HG02943 (cell line): ENCODE data around the gene KLHL42.
A peak's percentile ranks its signal among the peaks of the same experiment; 100 is the strongest.
"Not testable (repeated sequence)": the region's sequence is repeated elsewhere in the genome, so short reads cannot be mapped to it uniquely, and the experiment has no call there.

Experiments
- ATAC-seq: cut with Tn5 transposase; IDR thresholded peaks from one replicate; pipeline ENCODE4 v1.9.1; 2021; ENCODE audit warnings: mild to moderate bottlenecking, low read depth, moderate library complexity; ENCODE audit not compliant: unreplicated experiment

Gene KLHL42

GRCh38 chr12:27814411-27814810 lies 34.4 kb downstream of the KLHL42 start:
- no peak for ATAC-seq

- no peak for ATAC-seq
Measured at GRCh38 chr12:27814851-27815591, 35.0 kb downstream of the KLHL42 start.

GRCh38 chr12:27817766-27818165 lies 37.7 kb downstream of the KLHL42 start:
- ATAC-seq: no peak

- no peak for ATAC-seq
Measured at GRCh38 chr12:27818401-27818918, 38.4 kb downstream of the KLHL42 start.

GRCh38 chr12:27820564-27820963 lies 40.5 kb downstream of the KLHL42 start:
- no peak for ATAC-seq

- no peak for ATAC-seq
Measured at GRCh38 chr12:27821259-27821973, 41.4 kb downstream of the KLHL42 start.

GRCh38 chr12:27822076-27822712 lies 42.2 kb downstream of the KLHL42 start:
- peak; percentile 62 for ATAC-seq

- no peak for ATAC-seq
Measured at GRCh38 chr12:27823038-27823437, 43.0 kb downstream of the KLHL42 start.

- peak; percentile 65 for ATAC-seq
Measured at GRCh38 chr12:27824126-27824842, 44.3 kb downstream of the KLHL42 start.

GRCh38 chr12:27826076-27826475 lies 46.0 kb downstream of the KLHL42 start:
- no peak for ATAC-seq

- no peak for ATAC-seq
Measured at GRCh38 chr12:27828196-27828595, 48.2 kb downstream of the KLHL42 start.

GRCh38 chr12:27838543-27839185 lies 58.6 kb downstream of the KLHL42 start:
- no peak for ATAC-seq

GRCh38 chr12:27840229-27840999 lies 60.4 kb downstream of the KLHL42 start:
- no peak for ATAC-seq

- no peak for ATAC-seq
Measured at GRCh38 chr12:27841392-27841882, 61.4 kb downstream of the KLHL42 start.

- ATAC-seq: no peak
Measured at GRCh38 chr12:27843714-27844245, 63.7 kb downstream of the KLHL42 start.

GRCh38 chr12:27844366-27845090 lies 64.5 kb downstream of the KLHL42 start:
- ATAC-seq: no peak

GRCh38 chr12:27845187-27845586 lies 65.2 kb downstream of the KLHL42 start:
- ATAC-seq: no peak

- not testable (repeated sequence) for ATAC-seq
Measured at GRCh38 chr12:27845706-27846105, 65.7 kb downstream of the KLHL42 start.
